Peyer's patch (tissue), 4 donors: ENCODE results near the gene SNRPA. TPM values are rescaled to one million over a fixed set of nuclear protein-coding genes. Genes with fewer than 3 reads are reported as not detected.
A peak's percentile ranks its signal among the peaks of the same experiment; 100 is the strongest.

Experiments used
- DNase-seq, 3 donors: peaks; one replicate each; pipeline ENCODE4 v3.0.0-alpha.2; 2017 to 2019
- H3K27ac ChIP-seq, 4 donors: fragments of 200-600 bp; sonication (generic); one replicate each; pipeline ENCODE4 v1.5.1; 2016 to 2019
- H3K27me3 ChIP-seq, 2 donors: fragments of 200-600 bp; sonication (generic); one replicate each; pipeline ENCODE4 v1.5.1; 2019
- H3K36me3 ChIP-seq, 3 donors: fragments of 200-600 bp; sonication (generic); one replicate each; pipeline ENCODE4 v1.5.1; 2016 to 2019
- H3K4me1 ChIP-seq, 4 donors: fragments of 200-600 bp; sonication (generic); one replicate each; pipeline ENCODE4 v1.5.1; 2016 to 2019
- H3K4me3 ChIP-seq, 4 donors: fragments of 200-600 bp; sonication (generic); 1 replicate in 3 of 4; 2 replicates in 1 of 4; pipeline ENCODE4 v1.5.1; 2016 to 2019; ENCODE audit warnings: mild to moderate bottlenecking in 1 of 4
- H3K9me3 ChIP-seq, 4 donors: fragments of 200-600 bp; sonication (generic); one replicate each; pipeline ENCODE4 v1.5.1; 2016 to 2019; ENCODE audit warnings: mild to moderate bottlenecking in 1 of 4
- POLR2A ChIP-seq, 2 donors: fragments of 450-650 bp; IDR thresholded peaks; one replicate each; pipeline ENCODE4 v1.5.1; 2017; ENCODE audit warnings: antibody characterized with exemption in 2 of 2, mild to moderate bottlenecking in 2 of 2, moderate library complexity in 2 of 2
- total RNA-seq, 4 donors: library from RNA; depleted of rRNA; stranded (reverse); fragments of >200 nt; gene quantifications; one replicate each; pipeline ENCODE4 v1.1.0, GENCODE V29; 2016
- TF ChIP-seq, protein P1 (sequence below), 6 experiments: fragments of 450-650 bp in 4 of 6; fragments of 200-600 bp in 2 of 6; sonication (generic) in 1 of 6; IDR thresholded peaks; one replicate each; pipeline ENCODE4 v1.5.1; 2017 to 2019; ENCODE audit warnings: antibody characterized with exemption in 6 of 6, mild to moderate bottlenecking in 3 of 6, moderate library complexity in 1 of 6

Gene SNRPA
- total RNA-seq, 4 donors from 2014 or later, result 44.5 to 104 (median 72.1) TPM

- TF ChIP-seq, protein P1, sequence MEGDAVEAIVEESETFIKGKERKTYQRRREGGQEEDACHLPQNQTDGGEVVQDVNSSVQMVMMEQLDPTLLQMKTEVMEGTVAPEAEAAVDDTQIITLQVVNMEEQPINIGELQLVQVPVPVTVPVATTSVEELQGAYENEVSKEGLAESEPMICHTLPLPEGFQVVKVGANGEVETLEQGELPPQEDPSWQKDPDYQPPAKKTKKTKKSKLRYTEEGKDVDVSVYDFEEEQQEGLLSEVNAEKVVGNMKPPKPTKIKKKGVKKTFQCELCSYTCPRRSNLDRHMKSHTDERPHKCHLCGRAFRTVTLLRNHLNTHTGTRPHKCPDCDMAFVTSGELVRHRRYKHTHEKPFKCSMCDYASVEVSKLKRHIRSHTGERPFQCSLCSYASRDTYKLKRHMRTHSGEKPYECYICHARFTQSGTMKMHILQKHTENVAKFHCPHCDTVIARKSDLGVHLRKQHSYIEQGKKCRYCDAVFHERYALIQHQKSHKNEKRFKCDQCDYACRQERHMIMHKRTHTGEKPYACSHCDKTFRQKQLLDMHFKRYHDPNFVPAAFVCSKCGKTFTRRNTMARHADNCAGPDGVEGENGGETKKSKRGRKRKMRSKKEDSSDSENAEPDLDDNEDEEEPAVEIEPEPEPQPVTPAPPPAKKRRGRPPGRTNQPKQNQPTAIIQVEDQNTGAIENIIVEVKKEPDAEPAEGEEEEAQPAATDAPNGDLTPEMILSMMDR (IDR thresholded peaks at IDR 0.05), result peak in 2 of 6 experiments; percentile 17 to 19
- peak in 1 of 2 donors; percentile 43 for TF ChIP-seq POLR2A (IDR thresholded peaks at IDR 0.05)
- H3K4me1 ChIP-seq, result peaks cover 0 to 37% (median 27%) of the 10 kb centered on the region in 4 donors
- H3K4me3 ChIP-seq, result peak overlapping the region; percentile 6 to 36 (median 18)
- H3K27me3 ChIP-seq, result no peaks in the 10 kb centered on the region
- peak overlapping the region; percentile 55 to 93 (median 70) for H3K27ac ChIP-seq
- H3K36me3 ChIP-seq, result peaks cover 0 to 31% (median 0%) of the 10 kb centered on the region in 3 donors
- DNase-seq, result peak in 2 of 3 donors; percentile 74 to 84
- H3K9me3 ChIP-seq, result no peaks in the 10 kb centered on the region
Measured at GRCh38 chr19:40754611-40755247, 3.7 kb downstream of the SNRPA start.

- DNase-seq, result no peak
- no peak for TF ChIP-seq POLR2A (IDR thresholded peaks at IDR 0.05)
- TF ChIP-seq, protein P1 (IDR thresholded peaks at IDR 0.05), result no peak
- Histone ChIP-seq H3K27ac (peak overlapping the region in 3 of 4 donors; percentile 60 to 81 (median 63)), H3K36me3 (peaks cover 0 to 36% (median 0%) of the 10 kb centered on the region in 3 donors), H3K27me3 (no peaks in the 10 kb centered on the region), H3K4me3 (no peak overlapping the region), H3K9me3 (no peaks in the 10 kb centered on the region), H3K4me1 (peaks cover 0 to 36% (median 26%) of the 10 kb centered on the region in 4 donors)
Measured at GRCh38 chr19:40755248-40755624, 4.2 kb downstream of the SNRPA start.

GRCh38 chr19:40755791-40756190 lies 4.8 kb downstream of the SNRPA start:
- Histone ChIP-seq H3K9me3 (no peaks in the 10 kb centered on the region), H3K27me3 (no peaks in the 10 kb centered on the region), H3K27ac (peak overlapping the region in 2 of 4 donors; percentile 2 to 63), H3K4me1 (peaks cover 0 to 36% (median 26%) of the 10 kb centered on the region in 4 donors), H3K4me3 (no peak overlapping the region), H3K36me3 (peaks cover 0 to 42% (median 2%) of the 10 kb centered on the region in 3 donors)
- TF ChIP-seq, protein P1 (IDR thresholded peaks at IDR 0.05), result no peak
- TF ChIP-seq POLR2A (IDR thresholded peaks at IDR 0.05), result no peak
- DNase-seq, result no peak

DNA sequence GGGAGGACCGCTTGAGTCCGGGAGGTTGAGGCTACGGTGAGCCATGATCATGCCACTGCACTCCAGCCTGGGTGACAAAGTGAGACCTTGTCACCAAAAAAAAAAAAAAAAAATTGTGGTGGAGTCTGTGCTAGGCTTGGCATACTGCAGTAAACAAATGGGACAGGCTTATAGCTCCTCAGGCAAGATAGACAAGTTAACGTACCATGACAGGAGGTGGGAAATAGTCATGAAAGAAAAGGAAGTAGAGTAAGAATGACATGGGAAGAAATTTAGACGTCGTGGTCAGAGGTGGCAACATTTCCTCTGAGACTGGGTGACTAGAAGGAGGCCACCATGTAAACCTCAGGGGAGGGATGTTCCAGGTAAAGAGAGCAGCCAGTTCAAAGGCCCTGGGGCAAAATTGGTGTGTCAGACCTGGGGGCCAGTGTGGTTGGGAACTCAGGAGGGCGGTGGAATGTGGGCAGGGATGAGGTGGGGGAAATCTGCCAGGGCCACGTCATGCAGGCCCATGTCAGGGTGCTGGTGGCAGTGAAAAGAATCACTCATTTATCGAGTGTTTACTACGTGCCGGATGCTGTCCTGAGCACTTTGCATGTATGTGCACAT lies 5.6 kb downstream of the SNRPA start:
- H3K27ac ChIP-seq, result no peak overlapping the region
- H3K36me3 ChIP-seq, result peaks cover 0 to 50% (median 2%) of the 10 kb centered on the region in 3 donors
- peaks cover 0 to 36% (median 26%) of the 10 kb centered on the region in 4 donors for H3K4me1 ChIP-seq
- no peaks in the 10 kb centered on the region for H3K9me3 ChIP-seq
- DNase-seq, result no peak
- no peak for TF ChIP-seq POLR2A (IDR thresholded peaks at IDR 0.05)
- TF ChIP-seq, protein P1 (IDR thresholded peaks at IDR 0.05), result no peak
- H3K4me3 ChIP-seq, result no peak overlapping the region
- H3K27me3 ChIP-seq, result no peaks in the 10 kb centered on the region

- peaks cover 0 to 26% (median 19%) of the 10 kb centered on the region in 4 donors for H3K4me1 ChIP-seq
- no peak overlapping the region for H3K27ac ChIP-seq
- H3K4me3 ChIP-seq, result no peak overlapping the region
- no peaks in the 10 kb centered on the region for H3K27me3 ChIP-seq
- TF ChIP-seq POLR2A (IDR thresholded peaks at IDR 0.05), result no peak
- TF ChIP-seq, protein P1 (IDR thresholded peaks at IDR 0.05), result no peak
- H3K9me3 ChIP-seq, result no peaks in the 10 kb centered on the region
- no peak for DNase-seq
- peaks cover 0 to 69% (median 2%) of the 10 kb centered on the region in 3 donors for H3K36me3 ChIP-seq
Measured at GRCh38 chr19:40758491-40758890, 7.5 kb downstream of the SNRPA start.
